GM23338 (cell line): ENCODE results near the gene DCAF16. TPM values are rescaled to one million over a fixed set of nuclear protein-coding genes. Genes with fewer than 3 reads are reported as not detected.

ENCODE experiments used
- ATAC-seq: fragments of 200-7000 bp; cut with Tn5 transposase; 3 replicates; pipeline ENCODE4 v1.9.1; 2020
- DNase-seq: peaks from one replicate; pipeline ENCODE4 v3.0.0-alpha.2; 2015; ENCODE audit warnings: low spot score
- H2AFZ ChIP-seq: fragments of 200-600 bp; sonication (generic); 2 replicates; pipeline ENCODE4 v1.8.0; 2016; ENCODE audit warnings: antibody characterized with exemption, mild to moderate bottlenecking, moderate library complexity
- H3F3A ChIP-seq: fragments of 200-600 bp; sonication (generic); replicated peaks from 2 replicates; pipeline ENCODE4 v1.8.0; 2017; ENCODE audit warnings: antibody characterized with exemption, mixed run types, low read depth
- H3K27ac ChIP-seq: fragments of 200-600 bp; sonication (generic); 2 replicates; pipeline ENCODE4 v1.6.1; 2016; ENCODE audit warnings: low read depth
- H3K27me3 ChIP-seq: fragments of 200-600 bp; sonication (generic); 2 replicates; pipeline ENCODE4 v1.8.0; 2016; ENCODE audit warnings: mild to moderate bottlenecking, mixed run types, moderate library complexity; ENCODE audit not compliant: insufficient read depth
- H3K36me3 ChIP-seq: fragments of 200-600 bp; sonication (generic); 2 replicates; pipeline ENCODE4 v1.8.0; 2016; ENCODE audit warnings: mild to moderate bottlenecking; ENCODE audit not compliant: insufficient read depth
- H3K4me1 ChIP-seq: fragments of 200-600 bp; sonication (generic); 2 replicates; pipeline ENCODE4 v1.8.0; 2016; ENCODE audit warnings: mild to moderate bottlenecking, moderate library complexity; ENCODE audit not compliant: insufficient read depth
- H3K4me2 ChIP-seq: fragments of 200-600 bp; sonication (generic); 2 replicates; pipeline ENCODE4 v1.7.1; 2017; ENCODE audit warnings: mixed run types
- H3K4me3 ChIP-seq: fragments of 200-600 bp; sonication (generic); 2 replicates; pipeline ENCODE4 v1.6.1; 2016; ENCODE audit warnings: mixed run types
- H3K79me2 ChIP-seq: fragments of 200-600 bp; sonication (generic); replicated peaks from 2 replicates; pipeline ENCODE4 v1.8.0; 2017; ENCODE audit warnings: mild to moderate bottlenecking; ENCODE audit not compliant: insufficient read depth
- H3K9me2 ChIP-seq: fragments of 200-600 bp; sonication (generic); 2 replicates; pipeline ENCODE4 v1.8.0; 2017; ENCODE audit not compliant: insufficient read depth
- H4K20me1 ChIP-seq: fragments of 200-600 bp; sonication (generic); replicated peaks from 2 replicates; pipeline ENCODE4 v1.8.0; 2017; ENCODE audit warnings: mild to moderate bottlenecking; ENCODE audit not compliant: insufficient read depth
- H3K27ac Mint-ChIP-seq: 2 replicates; pipeline ENCODE4 v1.8.0; 2020; ENCODE audit warnings: inconsistent platforms, mild to moderate bottlenecking, moderate library complexity, mixed read lengths
- H3K27me3 Mint-ChIP-seq: 3 replicates; pipeline ENCODE4 v1.8.0; 2022; ENCODE audit warnings: low read depth, mild to moderate bottlenecking, moderate library complexity, mixed read lengths, inconsistent platforms; ENCODE audit not compliant: insufficient read depth, poor library complexity
- H3K36me3 Mint-ChIP-seq: 3 replicates; pipeline ENCODE4 v1.8.0; 2021; ENCODE audit warnings: low read depth, mild to moderate bottlenecking, inconsistent platforms, moderate library complexity, mixed read lengths
- H3K4me1 Mint-ChIP-seq: 3 replicates; pipeline ENCODE4 v1.8.0; 2020; ENCODE audit warnings: mild to moderate bottlenecking, inconsistent platforms, mixed read lengths
- H3K4me3 Mint-ChIP-seq: 3 replicates; pipeline ENCODE4 v1.8.0; 2021; ENCODE audit warnings: moderate library complexity, mild to moderate bottlenecking, inconsistent platforms, mixed read lengths
- H3K9me3 Mint-ChIP-seq: 3 replicates; pipeline ENCODE4 v1.8.0; 2020; ENCODE audit warnings: moderate library complexity, mild to moderate bottlenecking, inconsistent platforms, mixed read lengths
- CTCF ChIP-seq, 2 experiments: fragments of 200-600 bp in 1 of 2; sonication (generic) in 1 of 2; conservative IDR thresholded peaks; 2 replicates each; pipeline versions ENCODE4 v1.5.1 to v1.6.1; 2016 to 2017; ENCODE audit warnings: antibody characterized with exemption in 2 of 2, low read depth in 2 of 2, mild to moderate bottlenecking in 2 of 2, moderate library complexity in 1 of 2
- EZH2 ChIP-seq: fragments of 200-600 bp; sonication (generic); IDR thresholded peaks from one replicate; pipeline ENCODE4 v1.8.0; 2017; ENCODE audit warnings: antibody characterized with exemption, mild to moderate bottlenecking, low read depth; ENCODE audit not compliant: unreplicated experiment
- EZH2phosphoT487 ChIP-seq: fragments of 200-600 bp; sonication (generic); IDR thresholded peaks from one replicate; pipeline ENCODE4 v1.8.1; 2018; ENCODE audit warnings: antibody characterized with exemption; ENCODE audit not compliant: unreplicated experiment
- JUNB ChIP-seq: IDR thresholded peaks from one replicate; pipeline ENCODE4 v1.6.1; 2016; ENCODE audit warnings: antibody characterized with exemption; ENCODE audit not compliant: unreplicated experiment
- NANOG ChIP-seq: IDR thresholded peaks from 2 replicates; pipeline ENCODE4 v1.6.1; 2016; ENCODE audit warnings: antibody characterized with exemption, borderline replicate concordance
- REST ChIP-seq: IDR thresholded peaks from one replicate; pipeline ENCODE4 v1.6.1; 2018; ENCODE audit warnings: antibody characterized with exemption; ENCODE audit not compliant: unreplicated experiment
- STAT1 ChIP-seq: IDR thresholded peaks from one replicate; pipeline ENCODE4 v1.6.1; 2016; ENCODE audit warnings: antibody characterized with exemption; ENCODE audit not compliant: unreplicated experiment
- ZNF331 ChIP-seq: fragments of 250-450 bp; sonication (Bioruptor Pico); IDR thresholded peaks from 2 replicates; pipeline ENCODE4 v1.5.0; 2020; ENCODE audit warnings: low read depth, mild to moderate bottlenecking, moderate library complexity
- polyA plus RNA-seq: library from polyadenylated mRNA; unstranded; fragments of >200 nt; fragmentation: Nextera tagmentation; extraction: Ambion mirVana; gene quantifications from 2 replicates; pipeline ENCODE4 v1.2.1, GENCODE V29; 2016
- total RNA-seq: library from RNA; depleted of rRNA; stranded (reverse); fragments of >200 nt; shearing (Covaris generic); gene quantifications from 2 replicates; pipeline ENCODE4 v1.2.3, GENCODE V29; 2014
- TF ChIP-seq, protein P1 (sequence below): IDR thresholded peaks from 2 replicates; pipeline ENCODE4 v1.6.1; 2016; ENCODE audit warnings: antibody characterized with exemption
- TF ChIP-seq, protein P2 (sequence below): fragments of 250-450 bp; sonication (Bioruptor Pico); IDR thresholded peaks from 2 replicates; pipeline ENCODE4 v1.5.0; 2020; ENCODE audit warnings: mild to moderate bottlenecking, moderate library complexity

DCAF16 gene
- total and polyA plus RNA-seq, 2 experiments from 2014 or later = 28.7 to 46.3 TPM

GRCh38 chr4:17769406-17770174 lies 41.0 kb downstream of the DCAF16 start (continued):
- TF ChIP-seq CTCF (conservative IDR thresholded peaks at IDR 0.05; ENCODE audit: low read depth in 2 of 2) (no peak), REST (no peak), STAT1 (no peak), JUNB (no peak), NANOG (no peak), EZH2 (no peak)
- TF ChIP-seq, protein P1, sequence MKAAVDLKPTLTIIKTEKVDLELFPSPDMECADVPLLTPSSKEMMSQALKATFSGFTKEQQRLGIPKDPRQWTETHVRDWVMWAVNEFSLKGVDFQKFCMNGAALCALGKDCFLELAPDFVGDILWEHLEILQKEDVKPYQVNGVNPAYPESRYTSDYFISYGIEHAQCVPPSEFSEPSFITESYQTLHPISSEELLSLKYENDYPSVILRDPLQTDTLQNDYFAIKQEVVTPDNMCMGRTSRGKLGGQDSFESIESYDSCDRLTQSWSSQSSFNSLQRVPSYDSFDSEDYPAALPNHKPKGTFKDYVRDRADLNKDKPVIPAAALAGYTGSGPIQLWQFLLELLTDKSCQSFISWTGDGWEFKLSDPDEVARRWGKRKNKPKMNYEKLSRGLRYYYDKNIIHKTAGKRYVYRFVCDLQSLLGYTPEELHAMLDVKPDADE = no peak

- H3K27me3 ChIP-seq = no peaks in the 10 kb centered on the region
- TF ChIP-seq, protein P2, sequence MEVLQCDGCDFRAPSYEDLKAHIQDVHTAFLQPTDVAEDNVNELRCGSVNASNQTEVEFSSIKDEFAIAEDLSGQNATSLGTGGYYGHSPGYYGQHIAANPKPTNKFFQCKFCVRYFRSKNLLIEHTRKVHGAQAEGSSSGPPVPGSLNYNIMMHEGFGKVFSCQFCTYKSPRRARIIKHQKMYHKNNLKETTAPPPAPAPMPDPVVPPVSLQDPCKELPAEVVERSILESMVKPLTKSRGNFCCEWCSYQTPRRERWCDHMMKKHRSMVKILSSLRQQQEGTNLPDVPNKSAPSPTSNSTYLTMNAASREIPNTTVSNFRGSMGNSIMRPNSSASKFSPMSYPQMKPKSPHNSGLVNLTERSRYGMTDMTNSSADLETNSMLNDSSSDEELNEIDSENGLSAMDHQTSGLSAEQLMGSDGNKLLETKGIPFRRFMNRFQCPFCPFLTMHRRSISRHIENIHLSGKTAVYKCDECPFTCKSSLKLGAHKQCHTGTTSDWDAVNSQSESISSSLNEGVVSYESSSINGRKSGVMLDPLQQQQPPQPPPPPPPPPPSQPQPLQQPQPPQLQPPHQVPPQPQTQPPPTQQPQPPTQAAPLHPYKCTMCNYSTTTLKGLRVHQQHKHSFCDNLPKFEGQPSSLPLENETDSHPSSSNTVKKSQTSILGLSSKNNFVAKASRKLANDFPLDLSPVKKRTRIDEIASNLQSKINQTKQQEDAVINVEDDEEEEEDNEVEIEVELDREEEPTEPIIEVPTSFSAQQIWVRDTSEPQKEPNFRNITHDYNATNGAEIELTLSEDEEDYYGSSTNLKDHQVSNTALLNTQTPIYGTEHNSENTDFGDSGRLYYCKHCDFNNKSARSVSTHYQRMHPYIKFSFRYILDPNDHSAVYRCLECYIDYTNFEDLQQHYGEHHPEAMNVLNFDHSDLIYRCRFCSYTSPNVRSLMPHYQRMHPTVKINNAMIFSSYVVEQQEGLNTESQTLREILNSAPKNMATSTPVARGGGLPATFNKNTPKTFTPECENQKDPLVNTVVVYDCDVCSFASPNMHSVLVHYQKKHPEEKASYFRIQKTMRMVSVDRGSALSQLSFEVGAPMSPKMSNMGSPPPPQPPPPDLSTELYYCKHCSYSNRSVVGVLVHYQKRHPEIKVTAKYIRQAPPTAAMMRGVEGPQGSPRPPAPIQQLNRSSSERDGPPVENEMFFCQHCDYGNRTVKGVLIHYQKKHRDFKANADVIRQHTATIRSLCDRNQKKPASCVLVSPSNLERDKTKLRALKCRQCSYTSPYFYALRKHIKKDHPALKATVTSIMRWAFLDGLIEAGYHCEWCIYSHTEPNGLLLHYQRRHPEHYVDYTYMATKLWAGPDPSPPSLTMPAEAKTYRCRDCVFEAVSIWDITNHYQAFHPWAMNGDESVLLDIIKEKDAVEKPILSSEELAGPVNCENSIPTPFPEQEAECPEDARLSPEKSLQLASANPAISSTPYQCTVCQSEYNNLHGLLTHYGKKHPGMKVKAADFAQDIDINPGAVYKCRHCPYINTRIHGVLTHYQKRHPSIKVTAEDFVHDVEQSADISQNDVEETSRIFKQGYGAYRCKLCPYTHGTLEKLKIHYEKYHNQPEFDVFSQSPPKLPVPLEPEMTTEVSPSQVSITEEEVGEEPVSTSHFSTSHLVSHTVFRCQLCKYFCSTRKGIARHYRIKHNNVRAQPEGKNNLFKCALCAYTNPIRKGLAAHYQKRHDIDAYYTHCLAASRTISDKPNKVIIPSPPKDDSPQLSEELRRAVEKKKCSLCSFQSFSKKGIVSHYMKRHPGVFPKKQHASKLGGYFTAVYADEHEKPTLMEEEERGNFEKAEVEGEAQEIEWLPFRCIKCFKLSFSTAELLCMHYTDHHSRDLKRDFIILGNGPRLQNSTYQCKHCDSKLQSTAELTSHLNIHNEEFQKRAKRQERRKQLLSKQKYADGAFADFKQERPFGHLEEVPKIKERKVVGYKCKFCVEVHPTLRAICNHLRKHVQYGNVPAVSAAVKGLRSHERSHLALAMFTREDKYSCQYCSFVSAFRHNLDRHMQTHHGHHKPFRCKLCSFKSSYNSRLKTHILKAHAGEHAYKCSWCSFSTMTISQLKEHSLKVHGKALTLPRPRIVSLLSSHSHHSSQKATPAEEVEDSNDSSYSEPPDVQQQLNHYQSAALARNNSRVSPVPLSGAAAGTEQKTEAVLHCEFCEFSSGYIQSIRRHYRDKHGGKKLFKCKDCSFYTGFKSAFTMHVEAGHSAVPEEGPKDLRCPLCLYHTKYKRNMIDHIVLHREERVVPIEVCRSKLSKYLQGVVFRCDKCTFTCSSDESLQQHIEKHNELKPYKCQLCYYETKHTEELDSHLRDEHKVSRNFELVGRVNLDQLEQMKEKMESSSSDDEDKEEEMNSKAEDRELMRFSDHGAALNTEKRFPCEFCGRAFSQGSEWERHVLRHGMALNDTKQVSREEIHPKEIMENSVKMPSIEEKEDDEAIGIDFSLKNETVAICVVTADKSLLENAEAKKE = no peak
- TF ChIP-seq JUNB (no peak), ZNF331 (CRISPR knock-in tag) (no peak), EZH2phosphoT487 (no peak)
These were observed 43.6 kb downstream of the DCAF16 start for GRCh38 chr4:17766826-17767458.

More at GRCh38 chr4:17766826-17767458, 43.6 kb downstream of the DCAF16 start:
- no peak overlapping the region for H3K4me3 Mint-ChIP-seq
- Histone ChIP-seq H3K9me2 (no peaks in the 10 kb centered on the region), H3F3A (no peaks in the 10 kb centered on the region), H4K20me1 (no peaks in the 10 kb centered on the region), H2AFZ (no peak overlapping the region), H3K4me1 (no peaks in the 10 kb centered on the region), H3K27ac (no peak overlapping the region), H3K4me3 (no peak overlapping the region), H3K36me3 (no peaks in the 10 kb centered on the region), H3K4me2 (no peak overlapping the region), H3K79me2 (no peaks in the 10 kb centered on the region)
- ATAC-seq = no peak
- no peak for DNase-seq
- peaks cover 8% of the 10 kb centered on the region for H3K36me3 Mint-ChIP-seq
- H3K9me3 Mint-ChIP-seq = peaks cover 29% of the 10 kb centered on the region
- H3K27me3 Mint-ChIP-seq = peaks cover 6% of the 10 kb centered on the region
- no peak overlapping the region for H3K27ac Mint-ChIP-seq
- peaks cover under 1% of the 10 kb centered on the region for H3K4me1 Mint-ChIP-seq
